MM.1S (cell line): ENCODE measurements around the gene VMP1.

Source experiments
- DNase-seq: peaks from one replicate; pipeline ENCODE4 v3.0.0-alpha.2; 2015
- H2AFZ ChIP-seq: fragments of 300-600 bp; sonication (generic); 2 replicates; pipeline ENCODE4 v1.6.0; 2016; ENCODE audit warnings: antibody characterized with exemption, low read length
- H3F3A ChIP-seq: fragments of 300-600 bp; sonication (generic); 2 replicates; pipeline ENCODE4 v1.6.1; 2016; ENCODE audit warnings: mild to moderate bottlenecking, antibody characterized with exemption, low read length, moderate library complexity, mixed read lengths; ENCODE audit not compliant: insufficient read depth
- H3K27ac ChIP-seq: fragments of 300-600 bp; sonication (generic); 2 replicates; pipeline ENCODE4 v1.5.1; 2016; ENCODE audit warnings: mild to moderate bottlenecking, low read length
- H3K27me3 ChIP-seq: fragments of 300-600 bp; sonication (generic); replicated peaks from 2 replicates; pipeline ENCODE4 v1.6.0; 2016; ENCODE audit warnings: low read length; ENCODE audit not compliant: insufficient read depth
- H3K36me3 ChIP-seq: fragments of 300-600 bp; sonication (generic); replicated peaks from 2 replicates; pipeline ENCODE4 v1.6.1; 2016; ENCODE audit warnings: mild to moderate bottlenecking, low read length, mixed read lengths; ENCODE audit not compliant: insufficient read depth
- H3K4me1 ChIP-seq: fragments of 300-600 bp; sonication (generic); 2 replicates; pipeline ENCODE4 v1.6.1; 2016; ENCODE audit warnings: low read length, mixed read lengths
- H3K4me2 ChIP-seq: fragments of 300-600 bp; sonication (generic); 2 replicates; pipeline ENCODE4 v1.6.0; 2016; ENCODE audit warnings: low read depth, low read length
- H3K4me3 ChIP-seq: fragments of 300-600 bp; sonication (generic); 2 replicates; pipeline ENCODE4 v1.5.1; 2016; ENCODE audit warnings: low read length, mixed read lengths
- H3K79me2 ChIP-seq: fragments of 300-600 bp; sonication (generic); 2 replicates; pipeline ENCODE4 v1.6.1; 2016; ENCODE audit warnings: mixed run types, low read length, mixed read lengths
- H3K9ac ChIP-seq: fragments of 300-600 bp; sonication (generic); 2 replicates; pipeline ENCODE4 v1.6.1; 2016; ENCODE audit warnings: low read length, mixed read lengths
- H3K9me2 ChIP-seq: fragments of 300-600 bp; sonication (generic); replicated peaks from 2 replicates; pipeline ENCODE4 v1.6.1; 2016; ENCODE audit warnings: mild to moderate bottlenecking, low read length, mixed read lengths; ENCODE audit not compliant: insufficient read depth
- H3K9me3 ChIP-seq: fragments of 300-600 bp; sonication (generic); replicated peaks from 2 replicates; pipeline ENCODE4 v1.6.1; 2016; ENCODE audit warnings: mild to moderate bottlenecking, low read length, mixed read lengths; ENCODE audit not compliant: insufficient read depth
- H4K20me1 ChIP-seq: fragments of 300-600 bp; sonication (generic); 2 replicates; pipeline ENCODE4 v1.6.1; 2016; ENCODE audit warnings: mild to moderate bottlenecking, low read length, moderate library complexity, mixed read lengths; ENCODE audit not compliant: insufficient read depth
- EZH2 ChIP-seq: fragments of 300-600 bp; sonication (generic); optimal IDR thresholded peaks from 2 replicates; pipeline ENCODE3; 2017; ENCODE audit warnings: low read depth, mild to moderate bottlenecking, antibody characterized with exemption, low read length, mixed read lengths
- EZH2phosphoT487 ChIP-seq: fragments of 300-600 bp; sonication (generic); IDR thresholded peaks from 2 replicates; pipeline ENCODE4 v1.6.1; 2018; ENCODE audit warnings: antibody characterized with exemption, low read length
- TF ChIP-seq, protein P1 (sequence below): fragments of 300-600 bp; sonication (generic); IDR thresholded peaks from 2 replicates; pipeline ENCODE4 v1.5.1; 2016; ENCODE audit warnings: antibody characterized with exemption, low read length, mixed read lengths

VMP1 gene

DNA sequence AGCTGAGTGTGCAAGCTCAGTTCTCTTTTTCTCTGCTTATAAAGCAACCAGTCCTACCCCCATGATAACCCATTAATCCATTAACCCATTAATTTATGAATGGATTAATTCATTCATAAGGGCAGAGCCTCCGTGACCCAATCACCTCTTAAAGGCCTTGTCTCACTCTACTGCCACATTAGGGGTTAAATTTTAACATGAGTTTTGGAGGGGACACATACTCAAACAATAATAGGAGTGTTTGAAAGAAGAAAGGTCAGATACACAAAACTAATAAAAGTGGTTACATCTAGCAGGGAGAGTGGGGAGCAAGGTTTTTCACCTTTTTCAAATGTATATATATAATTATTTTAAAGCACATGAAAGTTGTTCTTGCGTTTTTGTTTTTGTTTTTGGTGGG lies 6.8 kb downstream of the VMP1 start:
- Histone ChIP-seq H3K4me3 (no peak overlapping the region), H3K27ac (no peak overlapping the region), H3K4me1 (0 out of 2 replicates have a peak, but pooled peaks cover under 1% of the 10 kb centered on the region), H3K27me3 (no peaks in the 10 kb centered on the region), H3K36me3 (no peaks in the 10 kb centered on the region), H3K4me2 (no peak overlapping the region), H2AFZ (no peak overlapping the region), H3K9me3 (no peaks in the 10 kb centered on the region), H3K79me2 (peaks cover 92% of the 10 kb centered on the region), H3K9ac (no peak overlapping the region), H3K9me2 (no peaks in the 10 kb centered on the region), H3F3A (no peaks in the 10 kb centered on the region), H4K20me1 (no peaks in the 10 kb centered on the region)
- TF ChIP-seq EZH2 (no peak), EZH2phosphoT487 (no peak)
- TF ChIP-seq, protein P1, sequence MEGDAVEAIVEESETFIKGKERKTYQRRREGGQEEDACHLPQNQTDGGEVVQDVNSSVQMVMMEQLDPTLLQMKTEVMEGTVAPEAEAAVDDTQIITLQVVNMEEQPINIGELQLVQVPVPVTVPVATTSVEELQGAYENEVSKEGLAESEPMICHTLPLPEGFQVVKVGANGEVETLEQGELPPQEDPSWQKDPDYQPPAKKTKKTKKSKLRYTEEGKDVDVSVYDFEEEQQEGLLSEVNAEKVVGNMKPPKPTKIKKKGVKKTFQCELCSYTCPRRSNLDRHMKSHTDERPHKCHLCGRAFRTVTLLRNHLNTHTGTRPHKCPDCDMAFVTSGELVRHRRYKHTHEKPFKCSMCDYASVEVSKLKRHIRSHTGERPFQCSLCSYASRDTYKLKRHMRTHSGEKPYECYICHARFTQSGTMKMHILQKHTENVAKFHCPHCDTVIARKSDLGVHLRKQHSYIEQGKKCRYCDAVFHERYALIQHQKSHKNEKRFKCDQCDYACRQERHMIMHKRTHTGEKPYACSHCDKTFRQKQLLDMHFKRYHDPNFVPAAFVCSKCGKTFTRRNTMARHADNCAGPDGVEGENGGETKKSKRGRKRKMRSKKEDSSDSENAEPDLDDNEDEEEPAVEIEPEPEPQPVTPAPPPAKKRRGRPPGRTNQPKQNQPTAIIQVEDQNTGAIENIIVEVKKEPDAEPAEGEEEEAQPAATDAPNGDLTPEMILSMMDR = no peak
- DNase-seq = no peak

DNA sequence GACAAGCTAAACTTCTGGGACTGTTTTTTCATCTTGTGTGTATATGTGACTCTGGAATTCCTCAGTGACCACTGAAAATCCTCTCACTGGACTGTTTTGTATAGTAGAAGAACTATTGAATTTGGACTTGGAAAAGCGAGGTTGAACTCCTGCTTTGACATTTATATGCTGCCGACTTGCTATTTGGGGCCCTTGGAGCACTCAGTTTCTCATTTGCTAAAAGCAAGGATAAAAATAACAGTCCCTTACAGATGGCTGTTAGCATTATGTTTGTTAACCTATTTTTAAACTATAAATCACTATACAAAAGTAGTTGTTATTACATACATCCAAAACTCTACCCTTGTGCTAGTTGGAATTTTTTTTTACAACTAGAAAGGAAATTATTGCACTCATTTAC lies 9.0 kb downstream of the VMP1 start:
- Histone ChIP-seq H3K4me3 (no peak overlapping the region), H3F3A (no peaks in the 10 kb centered on the region), H3K27me3 (no peaks in the 10 kb centered on the region), H3K4me2 (no peak overlapping the region), H3K27ac (no peak overlapping the region), H4K20me1 (no peaks in the 10 kb centered on the region), H3K79me2 (peaks cover 89% of the 10 kb centered on the region), H3K4me1 (no peaks in the 10 kb centered on the region), H3K9me2 (no peaks in the 10 kb centered on the region), H3K9me3 (no peaks in the 10 kb centered on the region), H3K36me3 (no peaks in the 10 kb centered on the region), H2AFZ (no peak overlapping the region), H3K9ac (no peak overlapping the region)
- no peak for DNase-seq
- TF ChIP-seq EZH2 (no peak), EZH2phosphoT487 (no peak)
- TF ChIP-seq, protein P1 = no peak

DNA sequence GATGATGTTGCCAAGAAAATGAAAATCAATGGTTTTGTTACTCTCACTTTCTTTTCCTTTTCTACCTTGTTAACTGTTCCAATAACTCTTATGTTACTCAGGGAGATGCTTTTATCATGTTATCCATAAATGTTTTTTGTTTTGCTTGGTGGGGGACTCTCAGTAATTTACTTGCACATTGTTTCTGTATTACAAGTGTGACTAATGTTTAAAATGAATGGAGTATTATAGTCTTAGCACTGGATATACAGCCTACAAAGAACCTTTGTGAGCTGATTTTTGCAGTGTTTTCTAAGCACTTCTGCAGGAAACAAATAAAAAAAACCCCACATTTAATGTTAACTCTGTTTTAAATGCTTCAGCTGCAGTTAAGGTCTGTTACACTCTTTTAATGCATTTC lies 12.1 kb downstream of the VMP1 start:
- Histone ChIP-seq H3K4me1 (no peaks in the 10 kb centered on the region), H3F3A (no peaks in the 10 kb centered on the region), H3K4me3 (no peak overlapping the region), H3K9me2 (no peaks in the 10 kb centered on the region), H3K27me3 (no peaks in the 10 kb centered on the region), H2AFZ (no peak overlapping the region), H4K20me1 (peaks cover 5% of the 10 kb centered on the region; the same call in 1 of the 2 replicates), H3K36me3 (no peaks in the 10 kb centered on the region), H3K4me2 (no peak overlapping the region), H3K27ac (no peak overlapping the region), H3K9me3 (no peaks in the 10 kb centered on the region), H3K9ac (no peak overlapping the region), H3K79me2 (peaks cover 84% of the 10 kb centered on the region)
- DNase-seq = no peak
- TF ChIP-seq EZH2phosphoT487 (no peak), EZH2 (no peak)
- TF ChIP-seq, protein P1 = no peak
